NCI-H146 (cell line): ENCODE measurements around the gene DLG3.
"Not testable (repeated sequence)": the region's sequence is repeated elsewhere in the genome, so short reads cannot be mapped to it uniquely, and the experiment has no call there.

ENCODE experiments used
- DNase-seq: peaks from one replicate; lab custom pipeline; 2025; lab: John Stamatoyannopoulos, UW

Gene DLG3

DNA sequence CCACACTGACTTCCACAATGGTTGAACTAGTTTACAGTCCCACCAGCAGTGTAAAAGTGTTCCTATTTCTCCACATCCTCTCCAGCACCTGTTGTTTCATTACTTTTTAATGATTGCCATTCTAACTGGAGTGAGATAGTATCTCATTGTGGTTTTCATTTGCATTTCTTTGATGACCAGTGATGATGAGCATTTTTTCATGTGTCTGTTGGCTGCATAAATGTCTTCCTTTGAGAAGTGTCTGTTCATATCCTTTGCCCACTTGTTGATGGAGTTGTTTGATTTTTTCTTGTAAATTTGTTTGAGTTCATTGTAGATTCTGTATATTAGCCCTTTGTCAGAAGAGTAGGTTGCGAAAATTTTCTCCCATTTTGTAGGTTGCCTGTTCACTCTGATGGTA, 71.1 kb downstream of the DLG3 start:
- not testable (repeated sequence) for DNase-seq

DNA sequence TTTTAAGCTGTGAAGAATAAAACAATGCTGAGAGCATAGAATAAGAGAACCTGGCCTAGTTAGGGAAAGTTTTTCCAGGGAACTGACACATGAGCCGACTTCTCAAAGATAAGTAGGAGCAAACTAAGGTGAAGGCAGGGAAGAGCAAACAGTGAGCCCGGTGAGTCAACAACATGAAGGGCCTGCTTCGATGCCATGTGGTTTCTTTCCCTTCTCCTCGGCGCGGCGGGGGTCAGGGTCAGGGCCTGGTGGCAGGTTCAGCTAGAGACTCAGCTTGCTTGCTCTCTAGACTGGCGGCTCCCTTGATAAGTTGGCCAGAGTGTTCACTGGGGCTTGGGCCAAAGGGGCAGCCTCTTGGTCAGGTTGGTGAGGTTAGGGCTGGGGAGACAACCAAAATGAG, 81.1 kb downstream of the DLG3 start:
- peak; percentile 51 for DNase-seq

- no peak for DNase-seq
Observed at GRCh38 chrX:70527053-70527452, 82.4 kb downstream of the DLG3 start.

GRCh38 chrX:70527610-70528345, 83.1 kb downstream of the DLG3 start:
- no peak for DNase-seq

DNA sequence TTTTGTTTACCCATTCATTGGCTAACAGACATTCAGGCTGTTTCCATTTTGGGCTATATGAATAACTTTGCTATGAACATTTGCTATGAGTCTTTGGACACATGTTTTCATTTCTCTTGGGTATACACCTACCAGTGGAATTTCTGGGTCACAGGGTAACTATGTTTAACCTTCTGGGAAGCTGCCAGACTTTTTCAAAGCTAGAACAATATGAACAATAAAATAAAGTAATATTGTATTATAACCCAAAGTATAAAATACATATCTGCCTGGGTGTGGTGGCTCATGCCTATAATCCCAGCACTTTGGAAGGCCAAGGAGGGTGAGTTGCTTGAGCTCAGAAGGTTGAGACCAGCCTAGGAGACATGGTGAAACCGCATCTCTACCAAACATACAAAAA, 90.6 kb downstream of the DLG3 start:
- DNase-seq: no peak

DNA sequence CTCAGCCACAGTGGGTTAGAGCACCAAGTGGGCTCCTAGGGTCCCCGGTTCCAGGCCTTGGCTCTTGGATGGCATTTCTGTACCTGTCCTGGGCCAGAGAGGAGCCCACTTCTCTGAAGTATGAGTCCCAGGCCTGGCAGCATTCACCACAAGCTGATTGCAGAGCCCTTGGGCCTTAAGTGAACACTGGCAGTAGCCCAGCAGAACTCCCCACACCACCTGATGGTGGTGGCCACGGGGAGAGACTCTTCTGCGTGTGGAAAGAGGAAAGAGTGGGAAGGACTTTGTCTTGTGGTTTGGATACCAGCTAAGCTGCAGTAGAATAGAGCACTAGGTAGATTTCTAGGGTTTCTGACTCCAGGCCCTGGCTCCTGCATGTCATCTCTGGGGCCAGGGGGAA, 104.8 kb downstream of the DLG3 start:
- no peak for DNase-seq

DNA sequence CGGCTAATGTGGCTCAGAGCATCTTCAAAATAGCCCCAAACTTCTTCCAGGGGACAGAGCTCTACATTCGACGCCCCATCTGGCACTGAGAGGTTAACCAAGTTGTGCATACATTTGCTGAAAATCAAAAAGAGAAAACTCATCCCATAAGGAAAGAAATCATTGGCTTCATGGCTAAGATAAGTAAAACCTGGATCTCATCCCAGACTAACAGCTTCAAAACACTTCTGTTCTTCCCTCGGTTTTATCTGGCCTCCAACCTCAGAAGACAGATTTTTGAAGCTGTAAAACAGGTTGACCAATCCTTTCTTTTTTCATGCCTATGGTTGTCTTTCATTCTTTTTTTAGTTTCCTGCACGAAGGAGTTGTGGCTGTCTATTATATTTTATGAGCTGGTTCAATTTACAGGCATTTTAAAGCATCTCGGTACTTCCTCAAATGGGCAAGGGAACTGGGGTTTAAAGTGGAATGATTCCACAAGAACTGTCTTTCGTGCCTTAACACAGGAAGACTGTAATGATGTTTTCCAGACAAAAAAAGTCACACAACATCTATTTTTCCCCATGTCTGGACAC, 107.6 kb downstream of the DLG3 start:
- DNase-seq: no peak

- DNase-seq: no peak
Observed at GRCh38 chrX:70553516-70553915, 108.9 kb downstream of the DLG3 start.

DNA sequence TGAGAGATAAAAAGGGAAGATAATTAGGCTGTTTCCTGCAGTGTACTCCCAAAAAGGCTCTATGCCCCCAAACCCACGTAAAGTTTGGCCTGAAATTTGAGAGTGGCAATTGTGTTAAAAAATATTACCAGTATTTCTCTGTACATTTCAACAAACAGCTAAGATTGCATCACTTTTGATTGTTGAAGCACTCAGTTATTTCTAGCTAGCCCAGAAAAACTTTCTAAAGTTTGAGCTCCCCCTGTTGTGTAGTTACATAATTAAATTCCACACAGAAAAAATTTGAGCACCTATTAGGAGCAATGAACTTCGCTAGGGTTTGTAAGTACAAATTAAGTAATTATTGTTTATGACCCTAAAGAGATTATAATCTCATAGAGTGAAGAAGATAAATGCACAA, 109.4 kb downstream of the DLG3 start:
- DNase-seq: no peak

GRCh38 chrX:70554523-70554922, 109.9 kb downstream of the DLG3 start:
- DNase-seq: no peak

DNA sequence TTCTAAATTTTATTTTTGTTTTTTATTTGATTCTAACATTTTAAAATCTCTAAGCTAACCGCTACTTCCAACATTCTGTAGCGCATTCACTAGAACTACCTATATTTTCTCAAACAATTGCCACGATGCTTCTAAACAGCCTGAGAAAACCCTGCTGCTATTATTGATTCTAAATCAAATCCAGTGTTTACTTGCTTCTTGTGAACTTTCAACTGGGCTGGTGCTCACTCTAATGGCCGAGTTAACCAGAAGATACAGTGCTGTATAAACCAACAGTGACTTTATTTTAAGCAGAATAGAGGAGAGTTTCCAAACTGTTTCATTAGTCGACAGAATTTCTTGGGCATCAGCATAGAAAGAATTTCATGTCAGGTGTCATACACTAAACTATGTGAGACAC, 110.3 kb downstream of the DLG3 start:
- no peak for DNase-seq
